ENCODE data around the gene MINDY4.

DNA sequence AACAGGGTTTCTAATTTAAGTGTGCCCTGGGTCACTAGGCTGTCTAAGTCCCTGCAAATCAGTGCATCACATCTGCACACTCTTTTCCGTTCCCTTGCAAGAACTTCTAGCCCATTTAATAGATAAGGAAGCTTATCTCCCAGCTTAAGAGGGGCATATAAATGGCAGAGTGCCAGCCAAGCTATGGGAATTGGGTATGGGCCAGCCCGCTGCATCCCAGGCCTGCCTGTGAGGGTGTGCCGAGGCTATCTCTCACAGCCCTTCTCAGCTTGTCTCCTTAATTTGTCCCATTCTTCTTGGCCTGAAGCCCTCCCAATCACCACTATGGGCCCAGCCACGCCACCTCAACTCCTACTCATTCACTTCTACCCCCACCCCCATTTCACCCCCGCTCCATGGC, 155.1 kb downstream of the MINDY4 start:
- TF ChIP-seq, protein P1, sequence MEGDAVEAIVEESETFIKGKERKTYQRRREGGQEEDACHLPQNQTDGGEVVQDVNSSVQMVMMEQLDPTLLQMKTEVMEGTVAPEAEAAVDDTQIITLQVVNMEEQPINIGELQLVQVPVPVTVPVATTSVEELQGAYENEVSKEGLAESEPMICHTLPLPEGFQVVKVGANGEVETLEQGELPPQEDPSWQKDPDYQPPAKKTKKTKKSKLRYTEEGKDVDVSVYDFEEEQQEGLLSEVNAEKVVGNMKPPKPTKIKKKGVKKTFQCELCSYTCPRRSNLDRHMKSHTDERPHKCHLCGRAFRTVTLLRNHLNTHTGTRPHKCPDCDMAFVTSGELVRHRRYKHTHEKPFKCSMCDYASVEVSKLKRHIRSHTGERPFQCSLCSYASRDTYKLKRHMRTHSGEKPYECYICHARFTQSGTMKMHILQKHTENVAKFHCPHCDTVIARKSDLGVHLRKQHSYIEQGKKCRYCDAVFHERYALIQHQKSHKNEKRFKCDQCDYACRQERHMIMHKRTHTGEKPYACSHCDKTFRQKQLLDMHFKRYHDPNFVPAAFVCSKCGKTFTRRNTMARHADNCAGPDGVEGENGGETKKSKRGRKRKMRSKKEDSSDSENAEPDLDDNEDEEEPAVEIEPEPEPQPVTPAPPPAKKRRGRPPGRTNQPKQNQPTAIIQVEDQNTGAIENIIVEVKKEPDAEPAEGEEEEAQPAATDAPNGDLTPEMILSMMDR (IDR thresholded peaks at IDR 0.05): no peak
- TF ChIP-seq EP300 (IDR thresholded peaks at IDR 0.05) (no peak), POLR2A (IDR thresholded peaks at IDR 0.05) (no peak)
